Pons (tissue), 1 donor: ENCODE measurements around the gene FBXW8.

ENCODE experiments used
- DNase-seq: peaks from one replicate; pipeline ENCODE4 v3.0.0-alpha.2; 2016; ENCODE audit warnings: low spot score

The FBXW8 gene, protein sequence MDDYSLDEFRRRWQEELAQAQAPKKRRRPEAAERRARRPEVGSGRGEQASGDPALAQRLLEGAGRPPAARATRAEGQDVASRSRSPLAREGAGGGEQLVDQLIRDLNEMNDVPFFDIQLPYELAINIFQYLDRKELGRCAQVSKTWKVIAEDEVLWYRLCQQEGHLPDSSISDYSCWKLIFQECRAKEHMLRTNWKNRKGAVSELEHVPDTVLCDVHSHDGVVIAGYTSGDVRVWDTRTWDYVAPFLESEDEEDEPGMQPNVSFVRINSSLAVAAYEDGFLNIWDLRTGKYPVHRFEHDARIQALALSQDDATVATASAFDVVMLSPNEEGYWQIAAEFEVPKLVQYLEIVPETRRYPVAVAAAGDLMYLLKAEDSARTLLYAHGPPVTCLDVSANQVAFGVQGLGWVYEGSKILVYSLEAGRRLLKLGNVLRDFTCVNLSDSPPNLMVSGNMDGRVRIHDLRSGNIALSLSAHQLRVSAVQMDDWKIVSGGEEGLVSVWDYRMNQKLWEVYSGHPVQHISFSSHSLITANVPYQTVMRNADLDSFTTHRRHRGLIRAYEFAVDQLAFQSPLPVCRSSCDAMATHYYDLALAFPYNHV

GRCh38 chr12:116910645-116911451 is at the start of gene FBXW8:
Gene FBXW8, plus strand, starts transcription at chr12:116910950. Its CDS starts 88 bp downstream, at chr12:116911038.
- DNase-seq = no peak

GRCh38 chr12:116861320-116861719 is 49.4 kb upstream of the FBXW8 start:
- DNase-seq = peak; percentile 60

DNA sequence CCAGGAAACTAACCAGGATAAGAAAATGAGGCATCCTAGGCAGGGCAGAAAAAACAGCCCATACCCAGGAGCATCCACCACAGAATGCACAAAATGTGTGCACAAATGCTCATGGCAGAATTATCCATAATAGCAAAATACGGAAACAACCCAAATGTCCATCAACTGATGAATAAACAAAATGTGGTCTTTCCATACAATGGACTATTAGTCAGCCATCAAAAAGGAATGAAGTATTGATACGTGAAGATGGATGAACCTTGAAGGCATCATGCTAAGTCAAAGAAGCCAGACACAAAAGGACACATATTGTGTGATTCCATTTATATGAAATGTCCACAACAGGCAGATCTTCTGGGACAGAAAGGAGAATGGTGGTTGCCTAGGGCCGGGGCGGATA is 48.6 kb upstream of the FBXW8 start:
- DNase-seq = no peak

- no peak for DNase-seq
Observed at GRCh38 chr12:116863275-116863767, 47.4 kb upstream of the FBXW8 start.

DNA sequence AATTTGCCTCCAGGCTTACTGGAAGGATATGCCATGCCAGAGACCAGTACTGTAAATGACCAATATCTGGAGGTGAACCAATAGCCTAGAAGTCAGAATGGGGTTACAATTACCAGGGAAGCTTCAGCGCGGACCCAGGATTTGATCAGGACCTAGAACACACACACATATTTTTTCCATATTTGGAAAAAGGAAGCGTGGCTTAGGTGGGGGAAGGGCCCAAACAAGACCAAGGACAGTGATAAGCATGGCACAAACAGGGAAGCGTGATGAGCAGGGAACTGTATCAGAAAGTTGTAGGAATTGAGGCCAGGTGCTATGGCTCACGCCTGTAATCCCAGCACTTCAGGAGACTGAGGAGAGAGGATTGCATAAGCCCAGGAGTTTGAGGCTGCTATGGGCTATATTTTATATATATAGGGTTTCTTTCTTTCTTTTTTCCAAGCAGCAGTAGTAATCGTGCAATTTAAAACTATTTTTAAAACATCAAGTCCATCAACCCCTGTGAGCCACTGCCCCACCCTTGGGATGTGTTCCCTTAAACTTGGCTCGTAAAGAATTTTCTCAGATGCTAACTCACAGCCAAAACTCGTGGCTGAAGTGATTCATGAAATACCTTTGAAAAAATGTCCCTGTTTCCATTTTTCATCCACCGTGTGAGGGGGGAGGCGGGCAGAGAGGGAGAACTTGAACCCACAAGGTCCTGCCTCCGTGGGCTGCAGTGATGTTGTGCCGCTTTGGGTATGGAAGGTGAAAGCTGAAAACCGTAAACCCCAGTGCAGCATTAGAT is 46.2 kb upstream of the FBXW8 start:
- no peak for DNase-seq

DNA sequence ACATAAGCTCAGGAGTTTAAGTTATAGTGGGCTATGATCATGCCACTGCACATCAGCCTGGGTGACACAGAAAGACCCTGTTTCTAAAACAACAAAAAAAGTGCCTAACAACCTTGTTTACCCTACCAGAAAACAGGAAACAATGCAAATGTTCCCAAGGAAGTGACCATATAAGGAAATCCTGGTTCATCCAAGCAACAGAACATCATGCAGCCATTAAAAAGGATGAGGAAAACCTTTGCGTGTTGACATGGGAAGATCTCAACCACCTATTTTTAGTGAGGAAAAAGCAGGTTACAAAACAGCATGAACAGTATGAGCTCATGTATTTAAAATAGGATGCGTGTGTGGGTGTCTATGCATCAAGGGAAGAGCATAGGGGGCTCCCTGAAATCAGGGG is 43.2 kb upstream of the FBXW8 start:
- DNase-seq = no peak

GRCh38 chr12:116870306-116870705 is 40.4 kb upstream of the FBXW8 start:
- DNase-seq = no peak

GRCh38 chr12:116874324-116874995 is 36.3 kb upstream of the FBXW8 start:
- no peak for DNase-seq

DNA sequence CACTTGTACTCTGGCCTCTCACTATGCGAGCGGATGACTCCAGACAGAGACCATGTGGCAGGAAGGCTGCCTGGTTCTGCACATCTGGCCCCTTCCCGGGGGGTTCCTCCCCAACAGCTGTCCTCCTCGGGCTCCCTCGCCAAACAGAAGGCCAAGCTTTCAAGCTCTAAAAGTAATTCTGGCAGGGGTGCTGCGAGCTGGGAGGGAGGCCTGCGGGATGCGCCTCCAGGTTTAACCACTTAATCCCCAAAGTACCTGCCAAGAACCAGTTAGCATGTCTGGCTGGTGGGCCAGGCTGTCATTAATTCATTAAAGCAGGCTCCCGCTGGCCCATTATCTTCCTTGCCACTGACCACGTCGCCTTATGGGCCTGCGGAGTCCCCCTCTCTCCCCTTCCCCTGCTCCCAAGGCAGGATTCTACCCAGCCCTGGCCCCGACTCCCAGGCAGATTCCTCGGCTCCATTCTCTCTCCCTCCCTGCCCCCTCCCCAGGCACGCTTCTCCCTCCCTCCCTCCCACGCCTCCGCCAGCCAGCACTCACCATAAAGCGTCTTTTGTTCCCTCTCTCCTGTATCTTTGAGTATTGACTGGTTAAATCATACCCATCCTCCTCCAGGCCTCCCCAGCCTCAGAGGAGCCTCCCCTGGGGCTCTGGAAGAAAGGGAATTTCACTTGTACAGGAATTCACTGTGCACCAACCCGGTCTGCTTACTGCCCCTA is 34.4 kb upstream of the FBXW8 start:
- DNase-seq = peak; percentile 36

- DNase-seq = no peak
Observed at GRCh38 chr12:116878567-116879508, 31.9 kb upstream of the FBXW8 start.

- DNase-seq = no peak
Observed at GRCh38 chr12:116879509-116880212, 31.1 kb upstream of the FBXW8 start.

DNA sequence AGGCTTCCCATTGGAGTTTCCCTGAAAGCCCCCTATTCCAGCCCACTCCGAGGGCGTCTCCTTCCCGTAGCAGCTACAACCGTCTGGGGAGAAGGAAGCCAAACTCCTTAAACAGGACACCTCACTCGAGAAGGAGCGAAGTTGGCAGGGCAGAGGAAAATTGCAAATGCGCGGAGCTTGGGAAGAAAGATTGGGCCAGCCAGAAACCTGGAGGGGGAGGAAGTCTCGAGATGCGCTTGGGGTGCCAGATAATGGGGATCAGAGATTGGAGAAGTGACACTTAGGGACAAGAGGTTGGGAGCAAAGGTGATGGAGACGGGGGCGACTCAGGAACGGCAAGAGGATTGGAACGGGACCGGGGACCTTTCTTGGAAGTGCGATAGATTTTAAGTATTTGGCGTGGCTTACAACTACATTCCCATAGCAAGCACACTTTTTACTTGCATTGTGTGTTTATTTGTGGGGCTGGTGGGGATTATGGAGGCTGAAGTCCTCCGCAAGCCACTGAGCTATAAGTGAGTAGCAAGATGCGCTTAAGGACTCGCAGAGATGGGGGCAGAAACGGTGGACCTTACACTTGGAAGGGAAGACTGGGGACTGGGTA is 30.4 kb upstream of the FBXW8 start:
- DNase-seq = no peak

DNA sequence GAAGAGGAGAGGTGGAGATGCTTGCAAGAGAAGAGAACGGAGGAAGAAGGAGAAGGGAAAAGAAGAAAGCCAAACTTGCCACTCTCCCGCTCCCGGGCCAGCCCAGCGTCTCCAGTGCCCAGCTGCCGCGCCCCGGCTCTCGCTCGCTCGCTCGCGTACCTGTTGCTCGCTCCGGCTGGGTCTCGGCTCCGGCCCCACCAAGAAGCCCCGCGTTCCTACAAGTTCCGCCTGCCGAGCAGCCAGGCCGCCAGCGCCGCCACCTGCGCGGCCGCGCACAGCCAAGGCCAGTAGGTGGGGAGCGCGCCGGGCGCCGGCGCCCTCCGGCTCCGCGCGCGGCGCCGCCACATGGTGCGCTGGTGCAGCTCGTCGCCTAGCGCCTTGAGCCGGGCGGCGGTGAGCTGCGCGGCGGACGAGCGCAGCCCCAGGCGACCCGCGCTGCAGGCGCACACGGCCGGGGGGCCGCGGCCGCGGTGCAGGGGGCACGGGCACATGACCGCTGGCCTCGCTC is 29.9 kb upstream of the FBXW8 start:
- DNase-seq = no peak

DNA sequence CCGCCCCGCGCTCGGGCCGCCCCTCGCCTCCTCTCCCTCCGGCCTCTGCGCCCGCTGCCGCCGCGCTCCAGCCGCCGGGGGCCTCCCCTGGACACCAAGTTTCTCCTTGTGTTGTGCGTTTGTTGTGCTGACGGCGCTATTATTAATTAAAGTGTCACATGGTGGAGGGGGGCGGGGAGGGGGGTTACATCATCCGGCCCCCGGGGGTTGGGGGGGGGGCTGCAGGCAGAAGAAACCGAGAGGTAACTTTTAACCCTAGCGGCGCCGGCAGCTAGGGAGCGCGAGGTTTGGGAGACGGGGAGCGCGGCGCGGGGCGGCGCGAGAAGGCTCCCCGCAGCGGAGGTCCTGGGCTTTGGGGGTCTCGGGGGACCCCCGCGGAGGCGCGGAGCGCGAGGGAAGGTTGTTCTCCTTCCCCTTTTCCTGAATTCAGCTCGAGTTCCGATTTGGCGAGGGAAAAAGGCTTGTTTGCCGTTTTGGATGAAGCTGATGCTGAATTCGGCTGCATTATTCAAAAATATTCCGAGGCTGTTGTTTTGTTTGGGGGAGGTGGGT is 29.3 kb upstream of the FBXW8 start, which contains the start of gene HRK:
Gene HRK (minus strand): TSS at position 117 of the 552 bp plus-strand sequence. CDS start 134 bp downstream, outside the sequence.
- DNase-seq = no peak

DNA sequence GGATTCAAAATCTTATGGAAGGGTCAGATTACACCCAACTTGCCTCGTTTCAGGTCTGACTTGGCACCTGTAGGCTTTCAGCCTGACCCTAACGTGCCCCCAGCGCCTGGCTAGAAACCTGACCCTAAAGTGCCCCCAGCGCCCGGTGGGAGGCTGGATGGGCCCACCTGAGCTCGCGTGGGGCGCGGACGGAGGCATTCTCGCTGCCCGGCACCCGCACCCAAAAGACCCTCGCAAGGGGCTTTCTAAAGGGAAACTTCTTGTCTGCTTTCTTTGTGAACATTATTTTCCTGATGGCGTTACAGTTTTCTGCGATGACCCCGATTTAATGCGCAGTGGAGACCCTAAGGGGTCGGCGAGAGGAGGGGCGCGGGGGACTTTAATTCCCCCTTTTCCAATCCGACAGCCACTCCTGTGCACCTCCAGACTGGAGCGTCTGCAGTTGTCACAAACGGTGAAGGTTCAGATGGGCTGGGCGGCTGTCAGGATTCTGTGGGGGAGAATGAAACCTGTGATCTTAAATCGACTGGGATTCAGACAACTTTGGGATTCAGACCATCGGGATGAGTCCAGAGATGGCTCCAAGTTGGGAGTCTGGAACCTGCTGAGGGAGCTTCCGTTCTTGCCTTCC is 28.8 kb upstream of the FBXW8 start:
- DNase-seq = no peak

- peak; percentile 53 for DNase-seq
Observed at GRCh38 chr12:116882742-116883141, 28.0 kb upstream of the FBXW8 start.

DNA sequence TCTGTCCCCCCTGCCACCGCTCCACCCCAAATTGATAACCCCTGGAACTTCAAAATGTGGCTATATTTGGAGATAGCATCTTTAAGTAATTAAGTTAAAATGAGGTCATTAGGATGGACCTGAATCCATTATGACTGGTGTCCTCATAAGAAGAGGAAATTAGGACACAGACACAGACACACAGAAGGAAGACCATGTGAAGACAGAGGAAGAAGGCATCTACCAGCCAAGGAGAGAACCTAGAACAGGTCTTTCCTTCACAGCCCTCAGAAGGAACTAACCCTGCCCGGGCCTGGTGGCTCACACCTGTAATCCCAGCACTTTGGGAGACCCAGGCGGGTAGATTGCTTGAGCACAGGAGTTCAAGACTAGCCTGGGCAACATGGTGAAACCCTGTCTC is 25.9 kb upstream of the FBXW8 start:
- no peak for DNase-seq
